ENCODE data around the gene CDH22. TPM values are rescaled to one million over a fixed set of nuclear protein-coding genes. Genes with fewer than 3 reads are reported as not detected.

The CDH22 gene
- total RNA-seq, 3 donors from 2014 or later (not counting 1 experiment from before 2014, with no cell fraction given) = not detected

DNA sequence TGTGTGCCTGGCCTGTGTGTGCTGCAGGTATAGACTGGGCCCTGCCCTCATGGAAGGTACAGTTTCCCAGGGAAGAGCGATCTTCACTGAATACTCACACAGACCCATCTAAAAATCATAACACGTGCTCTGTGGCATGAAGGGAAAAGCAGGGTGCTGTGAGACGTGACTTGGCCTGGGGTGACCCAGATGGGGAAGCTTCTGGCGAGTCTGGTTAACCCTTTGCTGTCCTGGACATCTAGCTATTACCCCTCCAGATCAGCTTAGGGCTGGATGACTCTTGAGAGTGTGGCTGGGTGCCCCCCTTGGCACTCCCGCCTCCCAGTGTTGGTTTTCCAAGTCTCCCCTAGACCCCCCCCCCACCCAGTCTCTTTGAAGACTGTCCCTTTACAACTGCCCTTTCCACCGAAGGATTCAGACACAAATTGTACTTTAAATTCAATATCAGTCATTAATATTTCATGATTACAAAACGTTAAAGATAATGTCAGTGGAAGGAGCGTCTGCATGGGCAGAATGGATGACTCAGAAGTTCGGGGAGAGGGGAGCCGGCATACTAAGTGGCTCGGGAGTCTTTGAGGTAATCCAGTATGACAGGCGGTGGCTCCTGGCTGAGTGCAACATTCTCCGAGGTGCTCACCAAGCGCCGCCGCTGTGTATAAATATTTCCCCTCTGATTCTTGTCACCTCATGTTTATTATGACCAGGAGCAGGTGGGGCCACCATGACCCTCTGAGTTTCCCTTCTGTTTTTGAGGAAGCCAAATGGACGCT lies 112.8 kb downstream of the CDH22 start:
- peaks cover 5% of the 10 kb centered on the region for H3K27me3 ChIP-seq (ENCODE audit: control insufficient read depth, insufficient read depth, low read length)
- intact Hi-C loops (cut with micrococcal nuclease) = no loop called here
- 69% methylated on average over 17 of the region's 17 CpGs for WGBS (ENCODE audit: insufficient coverage)

DNA sequence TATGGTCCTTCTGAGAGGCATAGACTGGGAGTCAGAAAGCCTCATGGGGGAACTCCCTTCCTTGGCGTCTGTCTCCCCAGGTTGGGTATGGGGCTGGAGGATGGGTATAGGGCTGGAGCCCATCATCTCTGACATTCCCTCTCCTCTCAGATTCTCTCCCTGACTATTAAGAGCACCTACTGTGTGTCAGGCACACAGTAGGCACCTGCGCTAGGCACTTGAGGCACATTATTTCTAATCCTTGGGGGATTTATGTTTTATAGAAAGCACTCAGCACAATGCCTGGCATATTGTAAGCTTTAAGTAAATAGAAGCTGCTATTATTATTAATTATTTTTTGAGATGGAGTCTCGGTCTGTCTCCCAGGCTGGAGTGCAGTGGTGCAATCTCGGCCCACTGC lies 113.9 kb downstream of the CDH22 start:
- peaks cover 10 to 14% of the 10 kb centered on the region in 2 donors for H3K4me1 Mint-ChIP-seq
- 100% methylated on average over 3 of the region's 4 CpGs for WGBS (ENCODE audit: insufficient coverage)
- no peaks in the 10 kb centered on the region for H3K9me3 ChIP-seq (ENCODE audit: control insufficient read depth, insufficient read depth, low read length)
- ATAC-seq (no peak), DNase-seq (no peak)
- no peak overlapping the region for H3K27ac ChIP-seq (ENCODE audit: low read length)
- no peaks in the 10 kb centered on the region for H3K9me3 Mint-ChIP-seq
- no peak overlapping the region for H3K4me3 Mint-ChIP-seq
- no peak overlapping the region for H3K27ac Mint-ChIP-seq
- intact Hi-C loops (cut with micrococcal nuclease) = no loop called here
- peaks cover 17 to 28% of the 10 kb centered on the region in 2 donors for H3K27me3 Mint-ChIP-seq (ENCODE audit: low read depth in 2 of 2)
- H3K36me3 ChIP-seq (ENCODE audit: control insufficient read depth, insufficient read depth, low read length) = no peaks in the 10 kb centered on the region
- no peaks in the 10 kb centered on the region for H3K36me3 Mint-ChIP-seq
- peaks cover 2% of the 10 kb centered on the region for H3K27me3 ChIP-seq (ENCODE audit: control insufficient read depth, insufficient read depth, low read length)
- H3K4me1 ChIP-seq (ENCODE audit: control insufficient read depth, insufficient read depth, low read length) = no peaks in the 10 kb centered on the region
- H3K4me3 ChIP-seq (ENCODE audit: low read length) = no peak overlapping the region
- TF ChIP-seq, protein P1, sequence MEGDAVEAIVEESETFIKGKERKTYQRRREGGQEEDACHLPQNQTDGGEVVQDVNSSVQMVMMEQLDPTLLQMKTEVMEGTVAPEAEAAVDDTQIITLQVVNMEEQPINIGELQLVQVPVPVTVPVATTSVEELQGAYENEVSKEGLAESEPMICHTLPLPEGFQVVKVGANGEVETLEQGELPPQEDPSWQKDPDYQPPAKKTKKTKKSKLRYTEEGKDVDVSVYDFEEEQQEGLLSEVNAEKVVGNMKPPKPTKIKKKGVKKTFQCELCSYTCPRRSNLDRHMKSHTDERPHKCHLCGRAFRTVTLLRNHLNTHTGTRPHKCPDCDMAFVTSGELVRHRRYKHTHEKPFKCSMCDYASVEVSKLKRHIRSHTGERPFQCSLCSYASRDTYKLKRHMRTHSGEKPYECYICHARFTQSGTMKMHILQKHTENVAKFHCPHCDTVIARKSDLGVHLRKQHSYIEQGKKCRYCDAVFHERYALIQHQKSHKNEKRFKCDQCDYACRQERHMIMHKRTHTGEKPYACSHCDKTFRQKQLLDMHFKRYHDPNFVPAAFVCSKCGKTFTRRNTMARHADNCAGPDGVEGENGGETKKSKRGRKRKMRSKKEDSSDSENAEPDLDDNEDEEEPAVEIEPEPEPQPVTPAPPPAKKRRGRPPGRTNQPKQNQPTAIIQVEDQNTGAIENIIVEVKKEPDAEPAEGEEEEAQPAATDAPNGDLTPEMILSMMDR (IDR thresholded peaks at IDR 0.05) = no peak

More for the DNA sequence above, 112.8 kb downstream of the CDH22 start:
- Histone ChIP-seq H3K4me3 (ENCODE audit: low read length) (no peak overlapping the region), H3K9me3 (ENCODE audit: control insufficient read depth, insufficient read depth, low read length) (no peaks in the 10 kb centered on the region), H3K36me3 (ENCODE audit: control insufficient read depth, insufficient read depth, low read length) (no peaks in the 10 kb centered on the region), H3K27ac (ENCODE audit: low read length) (no peak overlapping the region), H3K4me1 (ENCODE audit: control insufficient read depth, insufficient read depth, low read length) (no peaks in the 10 kb centered on the region)
- Mint-ChIP-seq H3K4me1 (peaks cover 11 to 14% of the 10 kb centered on the region in 2 donors), H3K27me3 (ENCODE audit: low read depth in 2 of 2) (peaks cover 21 to 34% of the 10 kb centered on the region in 2 donors), H3K27ac (no peak overlapping the region), H3K36me3 (no peaks in the 10 kb centered on the region), H3K4me3 (no peak overlapping the region), H3K9me3 (no peaks in the 10 kb centered on the region)
- DNase-seq (no peak), ATAC-seq (no peak)
- TF ChIP-seq, protein P1 (IDR thresholded peaks at IDR 0.05) = no peak

DNA sequence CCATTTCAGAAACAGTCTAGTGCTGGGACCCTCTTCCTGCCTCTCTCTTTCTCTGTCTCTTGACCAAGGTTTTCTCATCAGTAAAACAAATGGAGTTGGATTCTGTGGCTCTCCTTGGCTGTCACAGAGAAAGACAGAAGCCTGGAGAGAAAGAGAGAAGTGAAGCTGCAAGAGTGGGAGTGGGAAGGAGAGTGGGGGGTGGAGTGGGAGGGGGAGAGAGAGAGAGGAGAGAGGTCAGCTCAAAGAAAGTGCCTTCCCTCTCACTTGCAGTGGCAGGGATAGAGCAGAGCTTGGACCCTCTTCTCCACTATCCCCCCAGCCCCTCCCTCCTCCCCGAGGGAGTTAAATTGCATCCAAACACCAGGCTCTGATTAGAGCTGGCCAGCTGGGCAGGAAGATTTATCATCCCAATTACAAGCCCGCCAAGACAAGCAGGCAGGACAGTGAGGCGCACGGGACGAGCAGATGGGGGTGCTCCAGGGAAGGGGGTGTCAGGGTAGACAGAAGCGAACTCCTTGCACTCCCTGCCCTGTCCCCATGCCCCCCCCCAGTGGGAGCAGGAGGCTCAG lies 115.8 kb downstream of the CDH22 start:
- intact Hi-C loops (cut with micrococcal nuclease) = no loop called here
- ATAC-seq = no peak

More for the DNA sequence above, 115.8 kb downstream of the CDH22 start:
- no peak for DNase-seq
- H3K4me3 Mint-ChIP-seq = no peak overlapping the region
- no peaks in the 10 kb centered on the region for H3K9me3 Mint-ChIP-seq
- H3K36me3 Mint-ChIP-seq = no peaks in the 10 kb centered on the region
- 10% methylated on average over 5 of the region's 6 CpGs for WGBS (ENCODE audit: insufficient coverage)
- Histone ChIP-seq H3K27me3 (ENCODE audit: control insufficient read depth, insufficient read depth, low read length) (no peaks in the 10 kb centered on the region), H3K27ac (ENCODE audit: low read length) (no peak overlapping the region), H3K4me3 (ENCODE audit: low read length) (no peak overlapping the region), H3K4me1 (ENCODE audit: control insufficient read depth, insufficient read depth, low read length) (no peaks in the 10 kb centered on the region), H3K36me3 (ENCODE audit: control insufficient read depth, insufficient read depth, low read length) (no peaks in the 10 kb centered on the region), H3K9me3 (ENCODE audit: control insufficient read depth, insufficient read depth, low read length) (no peaks in the 10 kb centered on the region)
- H3K27me3 Mint-ChIP-seq (ENCODE audit: low read depth in 2 of 2) = peaks cover 5 to 19% of the 10 kb centered on the region in 2 donors
- H3K4me1 Mint-ChIP-seq = peaks cover 0 to 6% of the 10 kb centered on the region in 2 donors
- TF ChIP-seq, protein P1 (IDR thresholded peaks at IDR 0.05) = no peak
- no peak overlapping the region for H3K27ac Mint-ChIP-seq
